HG03060 (cell line): ENCODE data around the gene C10orf71.

Experiments
- ATAC-seq: cut with Tn5 transposase; IDR thresholded peaks from one replicate; pipeline ENCODE4 v1.9.1; 2021; ENCODE audit warnings: low read depth, moderate number of reproducible peaks; ENCODE audit not compliant: unreplicated experiment

C10orf71 gene

DNA sequence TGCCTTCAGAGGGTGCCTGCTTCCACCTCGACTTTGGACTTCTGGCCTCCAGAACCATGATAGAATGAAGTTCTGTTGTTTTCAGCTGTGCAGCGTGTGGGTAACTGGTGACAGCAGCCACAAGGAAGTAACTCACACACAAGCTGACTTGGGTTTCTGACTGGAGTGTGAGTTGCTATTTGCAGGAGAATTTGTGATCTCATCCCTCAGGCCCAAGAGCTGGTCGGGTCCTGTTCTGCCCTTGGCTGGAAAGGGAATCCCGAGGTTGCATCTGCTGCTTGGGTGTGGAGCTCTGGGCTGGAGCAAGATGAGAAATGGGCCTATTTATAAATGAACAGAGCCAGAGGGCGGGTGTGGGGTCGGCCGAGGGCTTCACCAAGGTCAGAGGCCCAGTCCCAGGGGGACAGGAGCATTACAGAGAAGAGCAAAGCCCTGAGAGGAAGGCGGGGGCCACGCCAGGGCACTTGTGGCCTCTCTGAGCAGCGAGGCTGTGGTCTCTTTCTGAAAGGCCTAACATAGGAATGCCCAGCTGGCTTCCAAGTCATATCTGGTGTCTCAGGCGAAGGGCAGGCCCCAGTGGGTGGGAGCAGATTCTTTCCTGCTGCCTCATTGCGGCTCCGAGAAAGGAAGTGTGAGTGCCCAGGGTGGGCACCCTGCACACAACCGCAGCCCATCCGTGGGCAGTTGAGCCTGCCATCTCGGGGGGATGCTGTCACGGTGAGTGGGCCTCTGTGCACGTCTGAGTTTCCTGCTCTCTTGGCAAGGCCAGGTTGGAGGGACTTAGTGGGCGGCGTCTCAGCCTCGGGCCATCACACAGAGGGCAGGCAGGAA, 26.5 kb upstream of the C10orf71 start:
- ATAC-seq, result no peak

DNA sequence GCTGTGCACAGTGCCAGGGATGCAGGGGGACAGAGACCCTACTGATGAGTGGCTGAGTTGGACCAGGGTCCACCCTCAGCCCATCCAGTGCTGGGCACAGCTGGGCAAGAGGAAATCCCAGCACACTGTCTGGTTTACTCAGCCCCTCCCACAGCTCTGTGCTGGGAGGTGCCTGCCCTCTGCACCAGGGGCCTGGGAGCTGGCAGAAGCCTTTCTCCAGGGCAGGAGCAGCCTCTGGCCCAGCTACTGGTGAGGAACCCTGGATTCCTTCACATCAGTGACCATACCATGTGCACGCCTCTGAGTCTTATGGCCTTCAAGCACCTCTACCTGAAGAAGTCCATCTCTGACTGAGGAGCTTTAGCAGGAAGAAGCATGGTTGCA, 25.9 kb upstream of the C10orf71 start:
- ATAC-seq, result no peak

DNA sequence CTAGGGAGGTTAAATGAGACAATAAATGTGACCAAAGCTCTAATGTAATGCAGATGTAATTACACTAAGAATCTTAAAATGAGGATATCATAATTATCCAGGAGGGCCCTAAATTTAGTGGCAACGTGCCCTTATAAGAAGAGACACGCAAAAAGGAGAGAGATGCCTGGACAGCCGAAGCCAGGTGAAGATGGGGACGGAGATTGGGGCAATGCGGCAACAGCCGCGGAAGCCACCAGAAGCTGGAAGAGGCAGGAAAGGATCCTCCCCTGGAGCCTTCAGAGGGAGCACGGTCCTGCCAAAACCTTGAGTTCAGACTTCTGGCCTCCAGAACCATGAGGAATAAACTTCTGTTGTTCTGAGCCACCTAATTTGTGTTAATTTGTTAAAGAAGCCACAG, 25.3 kb upstream of the C10orf71 start:
- no peak for ATAC-seq

DNA sequence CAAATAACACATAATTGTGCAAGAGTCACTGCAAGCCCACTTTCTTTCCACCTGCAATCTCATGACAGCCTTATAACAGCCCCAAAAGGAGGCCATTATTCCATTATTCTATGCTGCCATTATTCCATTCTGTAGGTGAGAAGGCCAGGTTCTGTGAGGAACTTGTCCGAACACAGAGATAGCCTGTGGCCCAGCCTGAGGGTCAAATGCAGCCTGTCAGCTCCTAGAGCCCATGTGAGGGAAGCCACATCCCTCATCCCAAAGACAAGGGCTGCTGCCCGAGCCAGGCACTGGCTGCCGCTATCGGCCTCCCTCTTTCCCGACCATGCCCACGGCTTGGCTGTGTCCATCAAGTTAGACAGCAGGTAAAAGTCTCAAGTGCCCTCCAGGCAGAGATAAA, 24.1 kb upstream of the C10orf71 start:
- no peak for ATAC-seq

DNA sequence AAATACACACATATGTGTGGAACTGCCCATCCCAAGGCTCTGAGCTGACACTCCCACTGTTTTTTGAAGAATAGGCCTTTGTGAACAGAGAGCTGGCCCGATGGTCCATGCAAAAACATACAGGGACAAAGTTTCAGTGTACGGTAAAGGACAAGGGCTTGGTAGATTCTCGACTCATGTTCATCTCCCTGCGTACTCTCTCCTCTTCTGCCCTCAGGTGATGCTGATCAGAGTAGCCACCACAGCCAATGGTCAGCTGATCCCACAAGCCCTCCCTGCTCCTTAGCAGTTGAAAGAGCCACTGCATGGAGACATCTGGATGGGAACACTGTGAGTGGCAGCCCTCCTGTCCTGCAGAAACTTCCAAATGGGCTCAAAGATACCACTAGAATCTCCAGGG, 23.1 kb upstream of the C10orf71 start:
- no peak for ATAC-seq

DNA sequence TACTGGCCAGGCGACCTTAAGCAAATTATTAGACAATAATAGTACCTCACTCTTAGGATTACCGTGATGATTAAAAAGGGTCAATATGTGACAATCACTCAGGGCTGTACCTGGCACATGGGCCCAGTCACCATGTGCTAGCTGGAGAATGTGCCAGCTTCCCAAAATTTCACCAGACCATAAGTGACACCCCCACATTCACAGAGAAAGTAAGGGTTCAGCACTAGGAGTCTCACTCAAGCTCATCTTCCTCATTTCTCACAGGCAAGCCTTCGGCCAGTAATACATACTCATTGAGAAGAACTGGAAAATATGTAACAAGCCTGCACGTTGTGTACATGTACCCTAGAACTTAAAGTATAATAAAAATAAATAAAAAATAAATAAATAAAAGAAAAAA, 22.4 kb upstream of the C10orf71 start:
- no peak for ATAC-seq

DNA sequence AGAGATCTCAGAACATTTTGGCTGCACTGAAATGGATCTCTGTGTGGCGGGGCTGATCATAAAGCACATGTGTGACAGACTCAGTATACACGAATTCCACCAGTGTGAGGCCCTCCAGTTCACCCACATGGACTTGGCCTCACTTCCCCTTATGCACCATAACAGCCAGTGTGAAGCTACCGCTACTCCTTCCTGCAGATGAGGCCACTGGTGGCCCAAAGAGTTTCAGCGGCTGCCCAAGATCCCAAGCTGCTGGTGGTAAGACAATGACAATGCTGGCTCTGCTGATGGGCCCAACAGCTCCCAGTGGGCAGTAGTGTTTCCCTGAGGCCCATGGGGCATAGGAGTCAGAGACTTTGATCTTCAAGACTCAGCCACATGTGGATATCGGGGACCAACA, 21.0 kb upstream of the C10orf71 start:
- no peak for ATAC-seq

DNA sequence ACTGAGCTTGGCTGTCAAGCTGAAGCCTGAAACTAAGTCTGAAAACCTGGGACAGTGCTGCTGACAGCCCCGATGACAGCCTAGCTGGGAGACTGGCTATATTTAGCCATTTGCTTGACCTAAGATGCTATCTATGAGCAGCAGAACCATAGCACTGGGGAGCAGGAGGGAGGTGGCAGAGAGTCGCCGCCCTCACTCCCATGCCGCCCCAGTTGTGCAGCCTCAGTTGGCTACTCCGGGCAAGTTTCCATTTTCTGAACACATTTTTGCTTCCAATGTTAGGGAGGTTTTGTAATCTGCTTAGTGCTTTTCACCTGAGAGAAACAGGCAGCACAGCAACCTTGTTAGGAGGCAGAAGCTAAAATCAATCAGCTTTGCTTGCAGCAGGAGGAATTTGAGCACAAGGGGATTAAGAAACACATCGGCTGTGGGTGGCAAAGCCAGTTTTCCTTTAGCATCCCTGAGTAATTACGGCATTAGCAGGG, 20.4 kb upstream of the C10orf71 start:
- no peak for ATAC-seq

DNA sequence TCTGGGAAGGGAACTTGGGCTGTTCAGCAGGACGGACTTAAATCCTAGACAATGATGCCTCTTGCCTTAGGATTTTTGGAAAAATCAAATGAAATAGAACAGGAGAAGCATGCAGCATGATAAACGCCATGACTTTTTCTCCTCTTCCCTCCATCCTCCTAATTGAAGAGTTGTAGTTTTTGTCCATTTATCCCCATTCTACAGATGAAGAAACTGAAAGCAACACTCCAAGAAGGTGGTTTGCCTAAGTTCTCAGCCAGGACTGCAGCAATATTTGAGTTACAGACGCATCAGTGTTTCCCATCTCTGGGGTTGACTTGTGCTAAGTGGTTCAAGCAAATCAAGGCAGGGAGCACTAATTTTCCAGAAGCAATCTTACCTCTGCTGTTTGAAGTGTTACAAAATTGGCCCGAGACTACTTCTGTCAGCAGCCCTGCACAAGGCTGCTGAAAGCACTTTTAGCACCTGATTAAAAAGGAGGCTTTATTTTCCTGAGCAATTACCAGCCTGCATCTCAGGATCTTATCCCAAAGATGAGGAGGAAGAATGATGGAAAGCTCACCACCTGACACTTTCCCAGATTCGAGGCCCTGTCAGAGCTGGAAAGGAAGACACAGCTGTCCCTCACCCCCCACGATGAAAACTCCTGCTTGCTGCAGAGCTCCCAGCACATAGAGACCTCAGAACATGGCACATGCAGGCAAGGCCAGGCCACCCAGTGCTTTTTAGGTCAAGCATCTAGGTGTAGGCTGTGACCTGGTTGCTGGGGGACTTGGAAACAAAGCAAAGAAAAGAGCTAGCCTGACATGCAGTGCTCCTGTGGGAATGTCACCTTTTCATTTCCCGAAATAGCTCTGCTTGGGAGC, 19.7 kb upstream of the C10orf71 start:
- ATAC-seq, result no peak

DNA sequence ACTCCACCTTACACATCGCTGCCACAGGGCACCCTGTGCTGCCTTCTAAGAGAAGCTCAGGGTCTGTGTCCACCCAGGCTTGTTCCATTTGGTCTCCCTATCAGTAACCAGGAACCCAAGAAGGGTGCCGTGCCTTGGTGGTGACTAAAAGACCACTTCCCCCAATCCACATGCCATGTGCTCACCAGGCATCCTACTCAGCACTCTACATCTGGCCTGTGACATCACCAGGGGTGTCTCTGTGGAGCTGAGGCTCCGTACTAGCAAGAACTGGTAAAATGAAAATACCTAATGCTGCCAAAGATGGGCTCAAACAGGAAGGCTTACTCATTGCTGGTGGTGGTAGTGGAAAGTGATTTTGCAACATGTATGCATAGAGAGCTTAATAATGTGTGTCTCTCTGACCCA, 19.0 kb upstream of the C10orf71 start:
- no peak for ATAC-seq

DNA sequence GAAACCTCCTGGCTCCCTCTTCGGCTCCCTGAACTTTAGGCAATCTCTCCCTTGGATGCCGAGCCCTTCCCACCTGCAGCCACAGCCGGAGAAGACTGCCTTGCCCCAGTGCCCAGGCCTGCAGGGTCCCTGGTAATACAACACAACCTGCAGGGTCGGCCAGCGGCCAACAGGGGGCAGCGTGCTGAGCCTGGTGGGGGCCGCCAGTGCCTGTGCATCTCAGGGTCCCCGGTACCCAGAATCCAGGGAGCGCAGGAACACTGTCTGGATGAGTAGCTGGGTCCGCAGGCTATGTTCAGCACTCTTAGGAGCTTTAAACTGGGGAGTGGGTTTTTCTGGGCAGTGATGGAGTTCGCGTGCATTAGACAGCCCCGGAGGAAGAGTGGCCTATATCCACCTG, 17.5 kb upstream of the C10orf71 start:
- ATAC-seq, result no peak

DNA sequence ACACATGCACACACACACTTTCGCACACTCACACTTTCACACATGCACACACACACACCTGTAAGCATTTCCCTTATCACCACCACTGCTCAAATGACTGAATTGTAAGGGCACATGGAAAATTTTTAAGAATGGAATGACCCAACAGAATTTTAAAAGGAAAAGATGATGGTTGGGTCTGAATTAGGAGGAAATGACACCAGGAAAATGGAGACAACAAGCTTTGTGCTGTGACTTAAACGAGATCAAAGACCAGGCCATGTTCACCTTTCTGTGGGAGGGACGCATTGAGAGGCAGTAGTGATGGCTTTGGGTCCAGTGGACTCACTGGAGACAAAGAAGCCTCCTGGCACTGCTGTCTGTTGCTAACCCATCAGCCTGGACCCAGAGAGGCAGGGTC, 16.7 kb upstream of the C10orf71 start:
- ATAC-seq, result no peak

DNA sequence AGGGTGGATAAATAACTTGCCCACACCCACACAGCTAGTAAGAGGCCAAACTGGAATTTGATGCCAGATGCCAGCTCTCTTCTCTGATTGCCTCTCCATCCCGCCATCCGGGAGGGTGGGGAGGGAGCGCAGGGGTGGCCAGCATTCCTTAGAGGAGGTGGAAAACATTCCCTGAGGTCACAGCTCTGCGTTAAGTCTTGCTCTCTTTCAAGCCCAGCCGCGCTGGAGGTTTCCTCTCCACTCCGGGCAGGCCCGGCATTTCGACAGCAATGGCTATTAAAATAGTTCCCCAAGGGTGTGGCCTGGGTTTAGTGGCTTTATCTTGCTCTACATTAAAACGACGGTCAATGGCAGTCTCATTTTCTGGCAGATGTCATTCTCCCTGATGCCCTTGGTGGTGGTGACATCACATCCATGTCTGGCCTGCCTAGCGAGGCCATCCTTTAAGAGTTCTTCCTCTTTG, 16.1 kb upstream of the C10orf71 start:
- ATAC-seq, result no peak

DNA sequence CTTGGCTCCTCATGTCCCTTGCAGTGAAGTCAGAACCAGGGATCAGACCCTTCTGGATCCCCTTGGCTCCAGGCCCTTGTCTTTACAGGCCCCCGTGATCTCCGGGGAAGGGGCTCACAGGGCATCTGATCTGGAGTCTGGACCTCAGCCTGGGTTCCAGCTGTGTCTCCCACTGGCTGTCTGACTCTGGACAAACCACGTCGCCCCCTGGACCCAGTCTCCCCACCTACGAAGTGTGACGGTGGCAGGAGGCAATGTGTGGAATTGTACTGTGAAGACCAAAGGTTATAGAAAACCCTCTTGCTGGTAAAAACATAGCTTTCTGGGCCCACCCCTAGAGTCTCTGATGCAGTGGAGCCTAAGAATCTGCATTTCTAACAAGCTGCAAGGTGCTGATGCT, 15.5 kb upstream of the C10orf71 start:
- ATAC-seq, result no peak

DNA sequence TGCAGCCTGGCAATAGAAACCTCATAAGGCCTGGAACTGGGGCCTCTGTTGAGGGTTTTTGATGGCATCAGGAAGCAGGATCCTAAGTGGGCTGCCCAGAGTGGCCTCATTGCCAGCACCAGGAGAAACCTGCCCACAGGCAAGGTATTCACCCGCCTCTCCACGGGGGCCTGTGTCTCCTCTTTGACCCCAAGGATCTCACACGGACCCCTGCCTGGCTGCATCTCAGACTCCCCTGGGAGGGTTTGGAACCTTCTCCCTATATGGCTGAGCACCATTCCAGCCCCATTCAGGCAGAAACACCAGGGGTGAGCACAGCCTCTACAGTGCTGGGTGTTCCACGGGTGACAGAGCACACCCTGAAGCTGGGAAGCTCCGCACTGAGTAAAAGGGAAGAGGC, 14.6 kb upstream of the C10orf71 start:
- no peak for ATAC-seq

DNA sequence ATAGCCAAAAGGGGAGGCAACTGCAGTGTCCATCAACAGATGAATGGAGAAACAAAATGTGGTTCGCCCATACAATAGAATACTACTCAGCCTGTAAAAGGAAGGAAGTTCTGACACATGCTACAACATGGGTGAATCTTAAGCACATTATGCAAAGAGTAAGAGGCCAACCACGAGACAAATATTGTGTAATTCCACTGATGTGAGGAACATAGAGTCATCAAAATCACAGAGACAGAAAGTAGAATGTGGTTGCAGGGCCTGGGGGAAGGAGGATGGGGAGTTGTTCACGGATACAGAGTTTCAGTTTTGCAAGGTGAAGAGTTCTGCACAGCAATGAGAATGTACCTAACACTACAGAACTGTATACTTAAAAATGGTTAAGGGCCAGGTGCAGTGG, 13.7 kb upstream of the C10orf71 start:
- ATAC-seq, result no peak

DNA sequence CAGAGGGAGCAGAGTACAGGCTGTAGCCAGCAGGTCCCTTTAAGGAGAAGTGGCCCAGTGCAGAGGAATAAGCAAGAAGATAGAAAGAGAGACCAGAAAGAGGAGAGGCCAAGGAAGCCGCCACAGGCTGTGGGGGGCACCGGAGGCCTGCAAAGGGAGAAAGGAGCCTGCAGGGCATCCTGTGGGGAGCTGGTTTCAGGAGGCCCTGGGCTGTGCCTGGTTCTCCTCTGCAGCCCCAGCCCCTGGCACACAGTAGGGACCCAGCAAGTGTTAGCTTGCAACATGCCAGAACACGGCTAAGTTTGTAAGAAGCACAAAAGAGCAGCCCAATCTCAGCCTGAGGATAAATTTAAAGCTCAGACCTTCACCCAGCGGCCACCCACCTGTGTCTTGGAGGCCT, 12.3 kb upstream of the C10orf71 start:
- ATAC-seq, result no peak

DNA sequence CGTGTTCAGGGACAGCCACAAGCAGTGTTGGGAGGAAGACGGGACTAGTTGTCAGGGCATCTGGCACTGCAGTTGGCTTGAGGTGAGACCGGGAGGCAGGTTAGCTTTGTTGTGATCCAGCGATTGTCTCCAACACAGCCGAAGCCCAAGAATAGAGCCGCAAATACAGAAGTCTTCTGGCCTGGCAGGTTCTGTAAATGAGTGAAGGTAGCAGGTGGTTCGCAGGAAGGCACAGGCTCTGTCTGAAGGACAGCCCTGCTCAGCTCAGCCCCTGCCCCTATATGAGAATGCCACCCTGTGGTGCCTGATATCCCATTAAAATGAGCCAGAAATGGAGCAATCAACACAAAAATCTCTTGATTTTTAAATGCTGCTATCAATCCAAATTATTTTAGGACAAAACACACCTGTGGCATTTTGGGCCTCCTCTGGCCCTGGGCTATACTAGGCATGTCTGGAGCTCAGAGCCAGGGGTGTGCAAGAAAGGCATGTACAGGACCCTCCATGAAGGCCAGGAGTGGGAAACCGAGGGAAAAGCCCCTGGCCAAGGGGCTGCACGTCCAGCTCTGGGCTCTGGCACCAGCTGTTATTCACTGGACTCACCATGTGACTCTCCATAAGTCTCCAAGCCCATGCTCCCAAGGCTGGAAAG, 11.2 kb upstream of the C10orf71 start:
- no peak for ATAC-seq

DNA sequence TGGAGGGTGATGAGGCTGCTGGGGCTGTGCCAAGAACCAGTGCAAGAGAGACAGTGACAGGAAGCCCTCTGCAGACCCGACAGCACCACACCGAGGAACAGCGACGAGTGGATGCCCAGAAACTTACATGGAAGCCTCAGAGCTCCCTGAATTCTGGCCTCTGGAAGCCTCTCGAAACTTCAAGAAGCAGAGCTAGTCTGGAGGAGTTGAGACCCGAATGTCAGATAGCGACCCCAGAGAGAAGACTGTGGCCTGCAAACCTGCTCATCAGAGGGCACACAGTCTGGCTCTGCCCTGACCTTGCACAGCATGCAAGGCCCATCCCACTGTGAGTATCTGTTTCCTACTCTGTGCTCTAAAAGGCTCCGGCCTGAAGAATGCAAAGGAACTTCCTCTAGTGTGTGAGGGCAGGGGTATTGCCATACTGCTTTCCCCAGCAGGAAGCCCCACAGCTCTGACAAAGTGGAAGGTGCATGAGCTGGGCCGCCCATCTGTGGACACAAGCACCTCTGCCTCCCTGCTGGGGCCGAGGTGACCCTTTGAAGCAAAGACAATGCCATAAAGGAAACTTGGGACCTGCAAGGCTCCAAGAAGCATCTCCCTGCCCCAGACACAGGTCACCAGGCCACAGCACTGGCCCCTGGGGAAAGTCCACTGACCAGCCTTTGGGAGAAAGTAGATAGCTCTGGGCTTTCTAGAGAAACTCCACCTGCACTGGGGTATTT, 10.5 kb upstream of the C10orf71 start:
- ATAC-seq, result no peak

DNA sequence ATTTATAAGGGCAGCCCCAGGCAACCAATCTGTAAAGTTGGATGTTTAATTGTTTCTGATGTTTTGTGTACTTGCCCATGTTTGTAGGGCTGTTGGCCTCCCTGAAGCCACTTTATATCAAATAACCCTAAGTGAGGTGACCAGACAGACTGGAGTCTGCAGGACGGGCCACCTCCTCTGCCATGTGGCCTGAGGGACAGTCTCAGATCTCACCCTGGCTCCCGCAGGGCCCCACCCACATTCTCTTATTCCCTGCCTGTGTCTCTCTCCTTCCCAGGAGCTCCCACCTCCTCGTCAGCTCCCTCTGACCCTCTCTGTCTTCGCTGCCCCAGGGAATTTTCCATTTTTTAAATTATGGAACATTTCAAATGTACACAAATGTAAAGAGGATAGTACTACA, 9.5 kb upstream of the C10orf71 start:
- no peak for ATAC-seq
